ENCODE results near the gene DNAJC12. TPM values are rescaled to one million over a fixed set of nuclear protein-coding genes. Genes with fewer than 3 reads are reported as not detected.

The DNAJC12 gene
- total RNA-seq, 1 donor from 2014 or later, result 3.2 TPM

DNA sequence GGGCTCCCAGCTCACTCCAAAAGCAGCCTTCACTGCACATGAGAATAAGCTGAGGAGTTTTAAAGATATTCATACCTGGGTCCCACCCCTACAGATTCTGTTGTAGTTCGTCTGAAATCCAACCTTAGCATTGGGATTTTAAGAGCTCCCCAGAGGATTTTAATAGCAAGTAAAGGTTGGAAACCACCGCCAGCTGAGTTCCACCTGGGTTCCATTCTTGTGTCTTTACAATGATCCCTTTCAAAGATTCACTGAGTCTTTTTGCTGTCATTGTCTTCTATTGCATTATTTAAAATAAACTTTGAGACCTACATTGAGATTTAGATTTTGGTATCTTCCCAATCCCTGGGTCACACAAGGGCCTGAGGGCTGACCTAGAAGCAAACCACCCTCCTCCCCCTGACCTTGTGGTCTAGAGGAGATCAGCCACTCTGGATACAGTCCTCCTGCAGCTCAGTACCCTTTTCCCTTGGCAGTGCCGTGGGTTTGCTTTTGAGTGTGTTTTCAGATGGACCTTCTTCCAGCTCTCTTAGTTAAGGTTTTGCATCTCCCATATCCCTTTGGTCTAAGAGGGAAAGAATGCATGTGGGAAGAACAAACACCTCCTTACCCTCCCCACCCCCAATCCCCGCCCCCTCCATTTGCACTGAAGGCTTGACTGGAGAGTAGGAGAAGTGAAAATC lies 23.9 kb upstream of the DNAJC12 start:
- intact Hi-C loops (cut with DNase I), result no loop called here

DNA sequence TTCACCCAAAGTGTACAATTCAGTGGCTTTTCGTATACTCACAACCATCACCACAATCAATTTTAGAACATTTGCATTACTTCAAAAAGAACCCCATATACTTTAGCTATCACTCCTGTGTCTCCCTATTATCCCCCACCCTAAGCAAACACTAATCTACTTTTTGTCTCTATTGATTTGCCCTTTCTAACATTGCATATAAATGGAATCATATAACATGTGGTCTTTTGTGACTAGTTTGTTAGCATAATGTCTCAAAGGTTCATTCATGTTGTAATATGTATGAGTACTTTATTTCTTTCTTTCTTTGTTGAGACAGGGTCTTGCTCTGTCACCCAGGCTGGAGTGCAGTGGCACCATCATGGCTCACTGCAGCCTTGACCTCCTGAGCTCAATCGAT lies 21.0 kb upstream of the DNAJC12 start:
- Histone ChIP-seq H3K36me3 (no peaks in the 10 kb centered on the region), H3K4me3 (no peak overlapping the region), H3K4me1 (no peaks in the 10 kb centered on the region), H3K27me3 (no peaks in the 10 kb centered on the region), H3K9me3 (no peaks in the 10 kb centered on the region), H3K27ac (no peak overlapping the region)
- TF ChIP-seq, protein P1, sequence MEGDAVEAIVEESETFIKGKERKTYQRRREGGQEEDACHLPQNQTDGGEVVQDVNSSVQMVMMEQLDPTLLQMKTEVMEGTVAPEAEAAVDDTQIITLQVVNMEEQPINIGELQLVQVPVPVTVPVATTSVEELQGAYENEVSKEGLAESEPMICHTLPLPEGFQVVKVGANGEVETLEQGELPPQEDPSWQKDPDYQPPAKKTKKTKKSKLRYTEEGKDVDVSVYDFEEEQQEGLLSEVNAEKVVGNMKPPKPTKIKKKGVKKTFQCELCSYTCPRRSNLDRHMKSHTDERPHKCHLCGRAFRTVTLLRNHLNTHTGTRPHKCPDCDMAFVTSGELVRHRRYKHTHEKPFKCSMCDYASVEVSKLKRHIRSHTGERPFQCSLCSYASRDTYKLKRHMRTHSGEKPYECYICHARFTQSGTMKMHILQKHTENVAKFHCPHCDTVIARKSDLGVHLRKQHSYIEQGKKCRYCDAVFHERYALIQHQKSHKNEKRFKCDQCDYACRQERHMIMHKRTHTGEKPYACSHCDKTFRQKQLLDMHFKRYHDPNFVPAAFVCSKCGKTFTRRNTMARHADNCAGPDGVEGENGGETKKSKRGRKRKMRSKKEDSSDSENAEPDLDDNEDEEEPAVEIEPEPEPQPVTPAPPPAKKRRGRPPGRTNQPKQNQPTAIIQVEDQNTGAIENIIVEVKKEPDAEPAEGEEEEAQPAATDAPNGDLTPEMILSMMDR (IDR thresholded peaks at IDR 0.05), result no peak
- no peak for DNase-seq (ENCODE audit: low spot score in 2 of 2)
- intact Hi-C loops (cut with DNase I), result loop anchor here (5.0 to 10.0 kb wide), 2 partner anchors 443 to 1046 kb away; partner anchors contain the start of gene DDX50

More for the DNA sequence above, 23.9 kb upstream of the DNAJC12 start:
- DNase-seq (ENCODE audit: low spot score in 2 of 2), result no peak
- Histone ChIP-seq H3K27me3 (no peaks in the 10 kb centered on the region), H3K4me1 (no peaks in the 10 kb centered on the region), H3K36me3 (no peaks in the 10 kb centered on the region), H3K9me3 (no peaks in the 10 kb centered on the region), H3K4me3 (no peak overlapping the region), H3K27ac (no peak overlapping the region)
- TF ChIP-seq, protein P1 (IDR thresholded peaks at IDR 0.05), result no peak

DNA sequence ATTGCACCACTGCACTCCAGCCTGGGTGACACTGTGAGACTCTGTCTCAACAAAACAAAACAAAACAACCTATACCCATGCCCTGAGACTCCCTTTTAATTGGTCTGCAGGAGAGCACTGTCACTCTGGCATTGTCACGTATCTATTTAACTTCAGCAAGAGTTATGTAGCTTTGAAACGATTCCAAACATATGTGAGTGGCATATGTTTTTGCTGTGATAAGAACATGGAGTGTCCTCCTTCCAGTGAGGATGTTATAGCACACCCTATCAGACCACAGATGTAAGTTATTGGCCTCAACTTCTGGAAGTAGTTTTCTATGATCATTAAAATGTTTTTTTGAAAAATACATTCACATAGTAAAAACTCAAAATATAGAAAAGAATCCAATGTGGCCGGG lies 15.5 kb upstream of the DNAJC12 start:
- Histone ChIP-seq H3K9me3 (no peaks in the 10 kb centered on the region), H3K36me3 (no peaks in the 10 kb centered on the region), H3K4me1 (peaks cover 3 to 5% of the 10 kb centered on the region in 2 donors), H3K4me3 (no peak overlapping the region), H3K27ac (no peak overlapping the region), H3K27me3 (no peaks in the 10 kb centered on the region)
- intact Hi-C loops (cut with DNase I), result loop anchor here (5.0 to 10.0 kb wide), 2 partner anchors 479 to 1051 kb away; partner anchors contain the start of genes DDX50, HNRNPH3 and PBLD
- TF ChIP-seq, protein P1 (IDR thresholded peaks at IDR 0.05), result no peak
- DNase-seq (ENCODE audit: low spot score in 2 of 2), result no peak

DNA sequence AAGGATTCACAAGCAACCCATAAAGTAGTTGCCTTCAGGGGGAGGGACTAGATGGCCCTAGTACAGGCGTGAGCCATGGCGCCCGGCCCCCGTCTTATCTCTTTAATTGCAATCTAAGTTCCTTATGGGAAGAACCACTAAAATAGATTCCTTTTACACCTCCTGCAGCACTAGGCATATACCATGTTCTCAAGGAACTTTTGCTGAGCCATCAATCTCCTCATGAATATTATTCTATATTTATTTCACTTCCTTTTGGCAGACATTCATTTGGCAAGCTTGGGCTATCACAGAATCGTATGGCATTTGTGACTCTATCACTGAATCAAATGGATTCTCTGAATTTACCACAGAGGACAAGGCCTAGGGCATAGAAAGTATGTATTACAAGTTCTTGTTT lies 14.8 kb upstream of the DNAJC12 start:
- Histone ChIP-seq H3K27me3 (no peaks in the 10 kb centered on the region), H3K4me1 (peaks cover 3 to 5% of the 10 kb centered on the region in 2 donors), H3K27ac (no peak overlapping the region), H3K36me3 (no peaks in the 10 kb centered on the region), H3K4me3 (no peak overlapping the region), H3K9me3 (no peaks in the 10 kb centered on the region)
- TF ChIP-seq, protein P1 (IDR thresholded peaks at IDR 0.05), result no peak
- intact Hi-C loops (cut with DNase I), result loop anchor here (5.0 to 10.0 kb wide), 2 partner anchors 480 to 1052 kb away; partner anchors contain the start of genes DDX50, HNRNPH3 and PBLD
- no peak for DNase-seq (ENCODE audit: low spot score in 2 of 2)

DNA sequence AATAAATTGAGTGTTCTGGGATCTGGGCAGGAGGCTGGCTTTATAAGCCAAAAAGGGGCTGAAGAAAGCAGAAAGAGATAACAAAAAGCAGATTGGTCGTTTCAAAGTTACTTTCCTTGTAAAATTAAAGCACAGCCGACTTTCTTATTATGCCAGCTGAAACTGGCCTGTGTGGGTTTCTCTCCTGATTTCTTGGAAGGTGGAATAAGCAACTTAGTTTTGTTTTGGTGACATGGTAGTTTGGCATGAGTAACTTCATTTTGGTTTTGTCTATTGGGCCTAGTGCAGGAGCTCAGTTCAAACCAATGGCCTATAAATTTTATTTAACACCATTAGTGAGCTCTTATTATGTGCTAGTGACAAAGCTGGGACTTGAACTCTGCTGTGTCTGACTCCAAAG lies 13.2 kb upstream of the DNAJC12 start:
- TF ChIP-seq, protein P1 (IDR thresholded peaks at IDR 0.05), result no peak
- Histone ChIP-seq H3K27me3 (no peaks in the 10 kb centered on the region), H3K27ac (no peak overlapping the region), H3K36me3 (no peaks in the 10 kb centered on the region), H3K4me1 (peaks cover 3 to 5% of the 10 kb centered on the region in 2 donors), H3K9me3 (no peaks in the 10 kb centered on the region), H3K4me3 (no peak overlapping the region)
- DNase-seq (ENCODE audit: low spot score in 2 of 2), result no peak
- intact Hi-C loops (cut with DNase I), result loop anchor here (5.0 to 10.0 kb wide), 2 partner anchors 481 to 1054 kb away; partner anchors contain the start of genes DDX50, HNRNPH3 and PBLD
